Upper lobe of left lung (tissue), 4 donors: ENCODE data around the gene ABCC4.

Experiments
- POLR2A ChIP-seq, 4 donors: fragments of 450-650 bp; IDR thresholded peaks; one replicate each; pipeline ENCODE4 v1.5.1; 2016 to 2017; ENCODE audit warnings: antibody characterized with exemption in 4 of 4, mild to moderate bottlenecking in 2 of 4
- TF ChIP-seq, protein P1 (sequence below), 6 experiments: fragments of 450-650 bp in 4 of 6; fragments of 200-600 bp in 2 of 6; sonication (generic) in 2 of 6; IDR thresholded peaks; one replicate each; pipeline ENCODE4 v1.5.1; 2016 to 2019; ENCODE audit warnings: antibody characterized with exemption in 6 of 6

- TF ChIP-seq, protein P1, sequence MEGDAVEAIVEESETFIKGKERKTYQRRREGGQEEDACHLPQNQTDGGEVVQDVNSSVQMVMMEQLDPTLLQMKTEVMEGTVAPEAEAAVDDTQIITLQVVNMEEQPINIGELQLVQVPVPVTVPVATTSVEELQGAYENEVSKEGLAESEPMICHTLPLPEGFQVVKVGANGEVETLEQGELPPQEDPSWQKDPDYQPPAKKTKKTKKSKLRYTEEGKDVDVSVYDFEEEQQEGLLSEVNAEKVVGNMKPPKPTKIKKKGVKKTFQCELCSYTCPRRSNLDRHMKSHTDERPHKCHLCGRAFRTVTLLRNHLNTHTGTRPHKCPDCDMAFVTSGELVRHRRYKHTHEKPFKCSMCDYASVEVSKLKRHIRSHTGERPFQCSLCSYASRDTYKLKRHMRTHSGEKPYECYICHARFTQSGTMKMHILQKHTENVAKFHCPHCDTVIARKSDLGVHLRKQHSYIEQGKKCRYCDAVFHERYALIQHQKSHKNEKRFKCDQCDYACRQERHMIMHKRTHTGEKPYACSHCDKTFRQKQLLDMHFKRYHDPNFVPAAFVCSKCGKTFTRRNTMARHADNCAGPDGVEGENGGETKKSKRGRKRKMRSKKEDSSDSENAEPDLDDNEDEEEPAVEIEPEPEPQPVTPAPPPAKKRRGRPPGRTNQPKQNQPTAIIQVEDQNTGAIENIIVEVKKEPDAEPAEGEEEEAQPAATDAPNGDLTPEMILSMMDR (IDR thresholded peaks at IDR 0.05), result no peak
- no peak for TF ChIP-seq POLR2A (IDR thresholded peaks at IDR 0.05)
These were observed 307.6 kb downstream of the ABCC4 start for GRCh38 chr13:94993616-94994015.
